Osteocyte (in vitro differentiated cells): ENCODE data around the gene POLN. TPM values are rescaled to one million over a fixed set of nuclear protein-coding genes. Genes with fewer than 3 reads are reported as not detected.

Experiments
- DNase-seq: peaks from one replicate; pipeline ENCODE4 v3.0.0; 2021; ENCODE audit warnings: mixed read lengths; ENCODE audit not compliant: unreplicated experiment; ENCODE audit errors: extremely low spot score
- H3K27ac Mint-ChIP-seq: one replicate; pipeline ENCODE4 v1.8.0; 2021; ENCODE audit warnings: mild to moderate bottlenecking, mixed read lengths; ENCODE audit not compliant: unreplicated experiment
- H3K27me3 Mint-ChIP-seq: one replicate; pipeline ENCODE4 v1.8.0; 2021; ENCODE audit warnings: mixed read lengths; ENCODE audit not compliant: unreplicated experiment
- H3K36me3 Mint-ChIP-seq: one replicate; pipeline ENCODE4 v1.8.0; 2021; ENCODE audit warnings: mixed read lengths; ENCODE audit not compliant: unreplicated experiment
- H3K4me1 Mint-ChIP-seq: one replicate; pipeline ENCODE4 v1.8.0; 2021; ENCODE audit warnings: mixed read lengths; ENCODE audit not compliant: unreplicated experiment
- H3K4me3 Mint-ChIP-seq: one replicate; pipeline ENCODE4 v1.8.0; 2021; ENCODE audit warnings: mild to moderate bottlenecking, moderate library complexity, mixed read lengths; ENCODE audit not compliant: unreplicated experiment
- H3K9me3 Mint-ChIP-seq: one replicate; pipeline ENCODE4 v1.8.0; 2021; ENCODE audit warnings: mixed read lengths; ENCODE audit not compliant: unreplicated experiment
- CTCF ChIP-seq: fragments of 200-600 bp; sonication (generic); IDR thresholded peaks from 2 replicates; pipeline ENCODE4 v1.5.0; 2021; ENCODE audit warnings: antibody characterized with exemption, mild to moderate bottlenecking, moderate library complexity
- total RNA-seq: library from RNA; stranded (reverse); gene quantifications from 2 replicates; pipeline ENCODE4 v1.2.1, GENCODE V29; 2021

POLN gene
- total RNA-seq, 1 donor from 2014 or later = 4.2 TPM

GRCh38 chr4:2284934-2285612 is 43.2 kb upstream of the POLN start:
- no peak overlapping the region for H3K27ac Mint-ChIP-seq
- H3K36me3 Mint-ChIP-seq = no peaks in the 10 kb centered on the region

GRCh38 chr4:2284161-2284933 is 42.4 kb upstream of the POLN start:
- Mint-ChIP-seq H3K27ac (no peak overlapping the region), H3K27me3 (no peaks in the 10 kb centered on the region), H3K9me3 (no peaks in the 10 kb centered on the region), H3K4me3 (no peak overlapping the region), H3K4me1 (peaks cover 8% of the 10 kb centered on the region), H3K36me3 (no peaks in the 10 kb centered on the region)
- no peak for DNase-seq
- TF ChIP-seq CTCF = no peak

More at GRCh38 chr4:2284934-2285612, 43.2 kb upstream of the POLN start:
- Mint-ChIP-seq H3K27me3 (no peaks in the 10 kb centered on the region), H3K9me3 (no peaks in the 10 kb centered on the region), H3K4me3 (no peak overlapping the region), H3K4me1 (peaks cover 8% of the 10 kb centered on the region)
- no peak for TF ChIP-seq CTCF
- DNase-seq = no peak

- H3K4me3 Mint-ChIP-seq = no peak overlapping the region
- no peaks in the 10 kb centered on the region for H3K9me3 Mint-ChIP-seq
- no peak overlapping the region for H3K27ac Mint-ChIP-seq
- no peak for TF ChIP-seq CTCF
- no peaks in the 10 kb centered on the region for H3K27me3 Mint-ChIP-seq
- peaks cover 8% of the 10 kb centered on the region for H3K4me1 Mint-ChIP-seq
- no peaks in the 10 kb centered on the region for H3K36me3 Mint-ChIP-seq
- DNase-seq = no peak
Observed at GRCh38 chr4:2283199-2283711, 41.3 kb upstream of the POLN start.

- TF ChIP-seq CTCF = no peak
- no peaks in the 10 kb centered on the region for H3K27me3 Mint-ChIP-seq
- no peak overlapping the region for H3K4me3 Mint-ChIP-seq
- H3K36me3 Mint-ChIP-seq = no peaks in the 10 kb centered on the region
- peaks cover 8% of the 10 kb centered on the region for H3K4me1 Mint-ChIP-seq
- no peak for DNase-seq
- H3K27ac Mint-ChIP-seq = no peak overlapping the region
- H3K9me3 Mint-ChIP-seq = no peaks in the 10 kb centered on the region
Observed at GRCh38 chr4:2281575-2282343, 39.8 kb upstream of the POLN start.
